Head of caudate nucleus (tissue), 42 donors: ENCODE measurements around the gene DHCR7.

Experiments
- DNase-seq, 42 donors: peaks; one replicate each; pipeline versions ENCODE4 v3.0.0 to v3.0.0-alpha.2; 2020 to 2021; ENCODE audit warnings: mixed read lengths in 7 of 42
- intact Hi-C: fragments of 100-400 bp; cut with DNase I; formaldehyde crosslinking; loops from one replicate; pipeline ENCODE4 v1.15.0; 2022

The DHCR7 gene

GRCh38 chr11:71448257-71449171 is at the start of gene DHCR7:
DHCR7 (minus strand) TSS chr11:71448393; CDS start chr11:71444952, 3,441 bp downstream.
- DNase-seq = peak; percentile 94 to 98 (median 97)
- intact Hi-C loops = no loop called here

DNA sequence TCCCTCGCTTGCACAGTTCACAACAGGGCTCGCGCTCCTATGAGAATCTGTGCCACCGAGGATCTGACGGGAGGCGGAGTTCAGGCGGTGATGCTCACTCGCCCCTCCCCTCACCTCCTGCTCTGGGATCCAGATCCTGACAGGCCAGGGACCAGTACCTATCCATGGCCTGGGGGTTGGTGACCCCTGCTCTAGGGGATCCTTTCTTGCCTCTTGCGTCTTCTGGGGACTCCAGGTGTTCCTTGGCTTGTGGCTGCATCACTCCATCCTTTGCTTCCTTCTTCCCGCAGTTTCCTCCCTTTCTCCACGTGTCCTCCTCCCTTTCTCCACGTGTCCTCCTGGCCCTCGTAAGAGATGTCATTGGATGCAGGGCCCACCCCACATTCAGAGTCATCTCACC is 48.2 kb upstream of the DHCR7 start:
- intact Hi-C loops = no loop called here
- peak in 5 of 42 donors; percentile 3 to 29 (median 8) for DNase-seq

DNA sequence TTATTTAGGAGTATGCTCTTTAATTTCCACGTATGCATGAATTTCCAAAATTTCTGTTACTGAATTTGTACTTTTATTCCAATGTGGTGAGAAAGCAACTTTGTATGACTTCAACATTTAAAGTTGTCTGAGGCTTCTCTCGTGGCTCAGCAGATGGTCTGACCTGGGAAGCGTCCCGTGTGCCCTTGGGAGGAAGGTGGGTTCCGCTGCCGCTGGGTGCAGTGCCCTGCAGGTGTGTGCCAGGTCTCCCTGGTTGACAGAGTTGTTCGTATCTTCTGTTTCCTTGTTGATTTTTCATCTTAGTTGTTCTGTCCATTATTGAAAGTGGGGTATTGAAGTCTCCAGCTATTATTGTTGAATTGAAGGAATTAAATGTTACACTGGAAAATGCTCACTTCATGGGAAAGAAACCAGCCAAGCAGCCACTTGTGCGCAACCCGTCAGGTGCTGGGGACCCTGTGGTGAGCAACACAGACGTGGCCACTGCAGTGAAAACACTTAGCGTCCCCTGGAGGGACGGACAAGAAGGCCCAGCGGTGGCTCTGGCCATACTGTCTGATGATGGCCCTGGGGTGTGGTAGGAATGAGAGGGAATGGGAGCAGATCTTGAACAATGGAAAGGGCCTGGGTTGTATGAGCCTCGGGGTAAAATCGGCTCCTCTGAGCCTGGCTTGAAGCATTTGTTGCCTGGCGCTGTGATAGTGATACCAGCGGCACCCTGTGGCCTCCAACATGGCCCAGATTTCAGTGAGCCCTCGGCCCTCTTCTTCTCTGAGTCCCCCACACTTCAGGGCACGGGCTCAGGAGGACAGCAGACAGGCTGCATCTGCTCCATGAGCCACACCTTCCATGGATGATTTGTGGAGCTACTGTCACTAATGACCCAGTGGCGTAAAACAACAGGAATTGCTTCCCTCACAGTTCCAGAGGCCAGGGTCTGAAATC is 47.4 kb upstream of the DHCR7 start:
- peak in 8 of 42 donors; percentile 4 to 18 (median 14) for DNase-seq
- intact Hi-C loops = no loop called here

DNA sequence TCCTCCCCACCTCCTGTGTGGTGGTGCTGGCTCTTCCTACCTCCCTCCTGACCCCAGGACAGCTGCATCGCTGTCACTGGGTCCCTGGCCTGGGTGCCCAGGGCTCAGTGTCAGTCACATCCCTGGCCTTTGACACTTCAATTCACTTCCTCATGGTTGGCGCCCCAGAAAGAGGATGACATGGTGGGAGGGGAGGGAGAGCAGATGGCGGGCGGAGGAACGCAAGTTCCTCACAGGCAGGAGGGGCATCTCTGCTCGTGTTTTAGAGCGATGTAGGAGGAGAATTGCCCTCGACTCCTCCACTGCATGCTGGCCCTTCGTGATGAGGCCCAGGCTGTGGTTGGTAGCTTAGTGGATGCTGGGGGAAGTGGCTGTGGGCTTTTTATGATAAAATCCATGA is 43.7 kb upstream of the DHCR7 start:
- intact Hi-C loops = no loop called here

DNA sequence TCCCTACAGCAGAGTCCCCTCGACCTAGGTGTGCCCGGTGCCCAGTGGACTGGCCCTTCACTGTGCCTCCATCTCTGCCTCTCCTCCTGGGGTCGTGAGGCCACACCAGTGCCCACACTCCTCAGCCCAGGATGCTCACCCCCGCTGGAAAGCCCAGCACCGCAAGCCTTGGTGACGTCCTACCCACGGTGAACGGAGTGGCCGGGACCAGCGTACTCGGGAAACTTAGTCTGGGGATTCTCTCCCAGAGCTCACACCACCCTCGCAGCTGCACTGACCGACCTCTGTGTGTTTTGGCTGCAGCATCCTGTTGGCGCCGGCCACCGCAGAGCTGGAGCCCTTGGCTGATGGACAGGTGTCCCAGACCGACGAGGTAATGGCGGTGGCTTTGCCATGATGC is 43.3 kb upstream of the DHCR7 start:
- intact Hi-C loops = no loop called here
- peak in 6 of 42 donors; percentile 2 to 43 (median 10) for DNase-seq

More for the DNA sequence above, 43.7 kb upstream of the DHCR7 start:
- peak in 4 of 42 donors; percentile 3 to 23 (median 5) for DNase-seq

DNA sequence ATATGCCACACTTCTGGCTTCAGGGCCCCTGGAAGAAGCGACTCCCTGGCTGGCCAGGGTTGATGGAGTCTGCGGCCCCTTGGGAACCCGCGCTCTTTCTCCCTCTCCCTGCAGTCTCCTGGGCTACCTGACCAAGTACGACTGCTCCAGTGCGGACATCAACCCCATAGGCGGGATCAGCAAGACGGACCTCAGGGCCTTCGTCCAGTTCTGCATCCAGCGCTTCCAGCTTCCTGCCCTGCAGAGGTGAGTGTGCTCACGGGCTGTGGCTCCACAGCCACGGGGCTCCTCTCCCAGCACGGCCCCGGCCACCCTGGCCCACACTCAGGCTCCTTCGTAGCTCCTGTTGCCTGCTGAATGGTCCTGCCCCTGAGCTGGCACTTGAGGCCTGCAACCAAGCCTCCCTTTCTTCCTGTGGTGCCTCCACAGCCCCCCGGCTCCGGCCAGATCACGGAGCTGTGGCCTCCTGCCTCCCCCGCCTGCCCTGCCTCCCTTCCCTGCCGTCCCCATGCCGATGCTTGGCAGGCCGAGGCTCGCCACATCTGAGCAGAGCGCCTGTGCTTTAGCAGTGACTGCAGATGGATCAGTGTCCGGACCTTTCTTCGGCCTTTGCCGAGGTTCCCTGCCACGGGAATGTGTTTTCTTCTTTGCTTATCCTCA is 42.7 kb upstream of the DHCR7 start:
- peak in 7 of 42 donors; percentile 1 to 28 (median 6) for DNase-seq
- intact Hi-C loops = no loop called here

DNA sequence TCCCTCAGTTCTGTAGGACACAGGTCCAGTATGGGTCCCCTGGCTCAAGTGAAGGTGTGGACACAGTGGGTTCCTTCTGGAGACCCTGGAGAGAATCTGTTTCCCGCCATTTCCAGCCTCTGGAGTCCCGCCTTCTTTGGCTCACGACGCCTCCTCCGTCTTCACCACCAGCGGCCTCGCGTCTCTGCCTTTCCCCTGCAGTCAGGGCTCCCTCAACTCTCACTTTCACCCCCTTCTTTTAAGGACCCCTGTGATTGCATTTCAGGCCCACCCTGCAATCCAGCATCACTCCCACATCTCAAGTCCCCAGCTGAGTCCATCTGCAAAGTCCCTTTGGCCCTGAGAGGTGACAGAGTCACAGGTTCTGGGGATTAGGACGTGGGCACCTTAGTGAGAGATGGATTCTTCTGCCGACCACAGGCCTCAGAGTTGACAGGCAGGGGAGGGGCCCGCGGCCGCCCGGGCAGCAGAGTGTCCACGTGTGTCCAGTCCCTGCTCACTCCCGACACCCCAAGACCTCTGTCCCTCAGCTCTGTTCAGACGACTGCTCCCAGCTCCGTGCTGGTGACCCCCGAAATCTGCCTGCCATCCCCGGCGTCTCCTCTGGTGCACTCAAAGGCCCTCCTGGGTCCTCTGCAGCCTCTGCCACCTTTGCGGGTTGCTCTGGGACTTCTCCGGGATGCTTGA is 42.0 kb upstream of the DHCR7 start:
- intact Hi-C loops = no loop called here
- DNase-seq = peak in 6 of 42 donors; percentile 5 to 20 (median 15)

DNA sequence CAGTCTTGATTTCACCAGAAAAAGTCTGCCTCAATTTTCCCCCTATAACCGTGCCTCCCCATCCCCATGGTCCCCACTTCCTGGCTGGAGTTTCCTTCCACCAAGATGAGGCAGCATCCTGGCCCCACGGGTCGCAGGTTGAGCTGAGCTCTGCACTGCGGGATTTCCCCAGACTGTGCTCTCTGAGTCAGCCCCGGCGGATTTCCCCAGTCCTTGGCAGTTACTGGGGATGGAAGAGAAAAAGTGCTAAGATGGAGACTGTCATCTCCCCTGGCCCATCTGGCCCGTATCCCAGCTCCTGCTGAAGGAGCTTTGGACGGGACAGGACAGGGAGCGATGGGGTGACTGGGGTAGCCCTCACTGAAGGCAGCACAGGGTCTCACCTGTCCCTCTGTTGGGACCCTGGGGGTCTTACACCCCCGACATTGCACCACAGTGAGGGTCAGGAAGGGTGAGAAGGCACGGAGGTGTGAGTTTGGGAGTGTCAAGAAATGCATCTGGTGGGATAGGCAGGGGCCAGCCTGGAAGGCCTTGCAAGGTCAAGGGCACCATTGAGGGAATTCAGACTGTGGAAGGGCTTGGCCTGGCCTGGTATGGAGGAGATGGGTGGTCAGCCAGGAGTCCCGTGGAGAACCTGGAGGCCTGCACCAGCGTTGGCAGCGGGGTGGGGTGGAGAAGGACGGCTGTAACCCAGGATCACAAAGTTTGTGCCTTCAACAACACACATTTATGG is 41.3 kb upstream of the DHCR7 start:
- peak in 6 of 42 donors; percentile 4 to 41 (median 13) for DNase-seq
- intact Hi-C loops = no loop called here

- intact Hi-C loops = no loop called here
- peak in 4 of 42 donors; percentile 0 to 10 (median 6) for DNase-seq
Observed at GRCh38 chr11:71488681-71489270, 40.6 kb upstream of the DHCR7 start.

DNA sequence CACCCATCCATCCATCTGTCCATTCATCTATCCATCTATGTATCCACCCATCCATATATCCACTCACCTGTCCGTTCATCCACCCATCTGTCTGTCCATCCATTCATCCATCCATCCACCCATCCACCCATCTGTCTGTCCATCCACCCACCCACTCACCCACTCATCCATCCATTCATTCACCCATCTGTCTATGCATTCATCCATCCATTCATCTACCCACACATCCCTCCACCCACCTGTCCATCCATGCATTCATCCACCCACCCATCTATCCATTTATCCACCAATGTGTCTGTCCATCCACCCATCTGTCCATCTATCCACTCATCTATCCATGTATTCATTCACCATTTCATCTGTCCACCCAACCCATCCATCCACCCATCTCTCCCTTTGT is 38.1 kb upstream of the DHCR7 start:
- peak in 1 of 42 donors; percentile 9 for DNase-seq
- intact Hi-C loops = no loop called here

DNA sequence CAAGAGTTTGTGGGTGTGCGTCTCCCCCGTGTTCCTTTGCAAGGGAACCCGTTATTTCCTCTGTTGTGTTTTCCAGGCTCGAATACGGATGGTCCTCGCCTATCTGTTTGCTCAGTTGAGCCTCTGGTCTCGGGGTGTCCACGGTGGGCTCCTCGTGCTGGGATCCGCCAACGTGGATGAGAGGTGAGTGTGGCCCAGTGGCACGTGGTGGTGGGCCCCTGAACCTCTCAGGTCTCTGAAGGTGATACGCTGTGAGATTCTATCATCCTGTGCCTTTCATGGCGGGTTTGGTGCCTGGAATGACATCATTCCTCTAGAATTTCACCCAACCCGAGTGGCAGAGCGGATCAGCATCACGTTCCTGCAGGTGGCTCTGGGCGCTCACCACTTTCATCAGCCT is 37.3 kb upstream of the DHCR7 start:
- DNase-seq = peak in 4 of 42 donors; percentile 3 to 24 (median 17)
- intact Hi-C loops = no loop called here

DNA sequence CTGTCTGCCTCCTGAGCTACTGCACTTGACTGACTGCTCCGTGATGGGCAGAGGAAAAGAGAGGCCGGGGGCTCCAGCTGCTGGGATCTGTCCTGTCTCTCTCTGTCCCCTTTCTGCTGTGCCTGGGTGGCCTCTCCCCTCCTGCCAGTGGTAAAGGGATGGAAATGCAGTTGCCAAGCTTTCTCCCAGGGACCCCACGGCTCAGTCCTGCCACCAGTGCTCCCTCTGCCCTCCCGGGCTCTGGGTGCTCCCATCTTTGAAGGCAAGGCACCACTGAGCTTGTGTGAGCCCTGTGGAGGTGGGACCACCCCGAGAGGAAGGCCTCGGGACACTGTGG is 36.8 kb upstream of the DHCR7 start:
- DNase-seq = peak in 3 of 42 donors; percentile 3 to 19 (median 7)
- intact Hi-C loops = no loop called here

- intact Hi-C loops = no loop called here
- peak in 3 of 42 donors; percentile 3 to 16 (median 6) for DNase-seq
Observed at GRCh38 chr11:71484248-71485062, 36.3 kb upstream of the DHCR7 start.

DNA sequence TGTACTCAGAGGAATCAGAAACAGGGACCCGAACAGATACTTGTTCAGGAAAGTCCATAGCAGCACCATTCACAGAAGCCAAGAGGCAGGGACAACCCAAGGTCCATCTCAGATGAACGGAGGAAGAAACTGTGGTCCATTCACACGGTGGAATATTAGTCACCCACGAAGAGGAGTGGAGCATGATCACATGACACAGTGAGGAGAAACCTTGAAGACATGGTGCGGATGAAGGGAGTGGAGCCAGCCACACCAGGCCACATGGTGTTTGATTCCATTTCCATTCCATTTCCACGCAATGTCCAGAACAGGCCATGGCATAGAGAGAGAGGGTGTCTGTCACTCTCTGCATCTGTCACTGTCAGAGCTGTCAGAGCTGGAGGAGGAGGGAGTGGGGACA is 35.5 kb upstream of the DHCR7 start:
- DNase-seq = no peak
- intact Hi-C loops = no loop called here

- intact Hi-C loops = no loop called here
- no peak for DNase-seq
Observed at GRCh38 chr11:71482746-71483364, 34.7 kb upstream of the DHCR7 start.

- intact Hi-C loops = no loop called here
- DNase-seq = no peak
Observed at GRCh38 chr11:71482216-71482615, 34.0 kb upstream of the DHCR7 start.
